ENCODE measurements around the gene C20orf144.

- TF ChIP-seq CTCF (IDR thresholded peaks at IDR 0.05) (no peak), POLR2A (IDR thresholded peaks at IDR 0.05) (no peak)
Measured at GRCh38 chr20:33689973-33690372, 27.8 kb downstream of the C20orf144 start.
